SU-DHL-6 (cell line): ENCODE results near the gene FCF1.
A peak's percentile ranks its signal among the peaks of the same experiment; 100 is the strongest.

Source experiments
- H2AFZ ChIP-seq: fragments of 200-600 bp; sonication (generic); 2 replicates; pipeline ENCODE4 v1.6.1; 2014; ENCODE audit warnings: low read depth, mild to moderate bottlenecking, moderate library complexity, mixed read lengths, antibody characterized with exemption, low read length; ENCODE audit not compliant: severe bottlenecking
- H3F3A ChIP-seq: fragments of 200-600 bp; shearing (Covaris generic); 2 replicates; pipeline ENCODE4 v1.6.0; 2016; ENCODE audit warnings: antibody characterized with exemption, mild to moderate bottlenecking; ENCODE audit not compliant: insufficient read depth
- H3K27ac ChIP-seq: fragments of 200-600 bp; sonication (generic); 2 replicates; pipeline ENCODE4 v1.5.1; 2016; ENCODE audit warnings: low read depth, mild to moderate bottlenecking, low read length, moderate library complexity, mixed read lengths
- H3K27me3 ChIP-seq: fragments of 200-600 bp; sonication (generic), shearing (Covaris generic); 2 replicates; pipeline ENCODE4 v1.6.0; 2014; ENCODE audit warnings: mild to moderate bottlenecking, low read length
- H3K36me3 ChIP-seq: fragments of 200-600 bp; sonication (generic); 2 replicates; pipeline ENCODE4 v1.6.1; 2014; ENCODE audit warnings: mild to moderate bottlenecking, low read length, mixed read lengths
- H3K4me2 ChIP-seq: fragments of 300-600, 200-600 bp; shearing (Covaris generic), sonication (generic); 2 replicates; pipeline ENCODE4 v1.6.0; 2014; ENCODE audit warnings: low read length, low read depth, mild to moderate bottlenecking; ENCODE audit not compliant: poor library complexity, severe bottlenecking
- H3K4me3 ChIP-seq: fragments of 200-600 bp; sonication (generic); 2 replicates; pipeline ENCODE4 v1.5.1; 2014; ENCODE audit warnings: antibody characterized with exemption, low read length, mild to moderate bottlenecking, mixed read lengths; ENCODE audit not compliant: insufficient read depth, poor library complexity, severe bottlenecking
- H3K79me2 ChIP-seq: fragments of 200-600 bp; sonication (generic); 2 replicates; pipeline ENCODE4 v1.6.1; 2014; ENCODE audit warnings: mild to moderate bottlenecking, low read length, moderate library complexity; ENCODE audit not compliant: insufficient read depth
- H3K9ac ChIP-seq: fragments of 200-600 bp; sonication (generic); 2 replicates; pipeline ENCODE4 v1.7.0; 2014; ENCODE audit warnings: mild to moderate bottlenecking, low read length
- H3K9me2 ChIP-seq: fragments of 200-600 bp; sonication (generic); replicated peaks from 2 replicates; pipeline ENCODE4 v1.6.1; 2014; ENCODE audit warnings: low read length; ENCODE audit not compliant: insufficient read depth
- H3K9me3 ChIP-seq: fragments of 200-600 bp; sonication (generic); 2 replicates; pipeline ENCODE4 v1.6.1; 2014; ENCODE audit warnings: low read length, mixed read lengths; ENCODE audit not compliant: insufficient read depth
- H4K20me1 ChIP-seq: fragments of 200-600 bp; sonication (generic); 2 replicates; pipeline ENCODE4 v1.6.1; 2014; ENCODE audit warnings: low read depth, mild to moderate bottlenecking, antibody characterized with exemption, low read length, moderate library complexity, mixed read lengths
- EZH2phosphoT487 ChIP-seq: fragments of 200-600 bp; sonication (generic), shearing (Covaris generic); conservative IDR thresholded peaks from 2 replicates; pipeline ENCODE4 v1.6.1; 2018; ENCODE audit warnings: mild to moderate bottlenecking, antibody characterized with exemption, low read length, moderate library complexity, mixed read lengths
- TF ChIP-seq, protein P1 (sequence below): fragments of 200-600 bp; sonication (generic); IDR thresholded peaks from one replicate; pipeline ENCODE4 v1.5.1; 2017; ENCODE audit warnings: antibody characterized with exemption, mild to moderate bottlenecking, low read length, moderate library complexity; ENCODE audit not compliant: insufficient read depth, poor library complexity, severe bottlenecking

The FCF1 gene

GRCh38 chr14:74682169-74682952 lies 30.6 kb upstream of the FCF1 start:
- TF ChIP-seq EZH2phosphoT487, result no peak
- TF ChIP-seq, protein P1, sequence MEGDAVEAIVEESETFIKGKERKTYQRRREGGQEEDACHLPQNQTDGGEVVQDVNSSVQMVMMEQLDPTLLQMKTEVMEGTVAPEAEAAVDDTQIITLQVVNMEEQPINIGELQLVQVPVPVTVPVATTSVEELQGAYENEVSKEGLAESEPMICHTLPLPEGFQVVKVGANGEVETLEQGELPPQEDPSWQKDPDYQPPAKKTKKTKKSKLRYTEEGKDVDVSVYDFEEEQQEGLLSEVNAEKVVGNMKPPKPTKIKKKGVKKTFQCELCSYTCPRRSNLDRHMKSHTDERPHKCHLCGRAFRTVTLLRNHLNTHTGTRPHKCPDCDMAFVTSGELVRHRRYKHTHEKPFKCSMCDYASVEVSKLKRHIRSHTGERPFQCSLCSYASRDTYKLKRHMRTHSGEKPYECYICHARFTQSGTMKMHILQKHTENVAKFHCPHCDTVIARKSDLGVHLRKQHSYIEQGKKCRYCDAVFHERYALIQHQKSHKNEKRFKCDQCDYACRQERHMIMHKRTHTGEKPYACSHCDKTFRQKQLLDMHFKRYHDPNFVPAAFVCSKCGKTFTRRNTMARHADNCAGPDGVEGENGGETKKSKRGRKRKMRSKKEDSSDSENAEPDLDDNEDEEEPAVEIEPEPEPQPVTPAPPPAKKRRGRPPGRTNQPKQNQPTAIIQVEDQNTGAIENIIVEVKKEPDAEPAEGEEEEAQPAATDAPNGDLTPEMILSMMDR, result no peak
- H3F3A ChIP-seq, result no peaks in the 10 kb centered on the region
- H3K4me2 ChIP-seq, result no peak overlapping the region
- 0 out of 2 replicates have a peak, but pooled peaks cover 5% of the 10 kb centered on the region for H3K36me3 ChIP-seq
- no peaks in the 10 kb centered on the region for H3K27me3 ChIP-seq
- H3K9ac ChIP-seq, result no peak overlapping the region
- no peaks in the 10 kb centered on the region for H3K79me2 ChIP-seq
- H3K9me2 ChIP-seq, result no peaks in the 10 kb centered on the region
- H4K20me1 ChIP-seq, result no peaks in the 10 kb centered on the region
- no peak overlapping the region for H2AFZ ChIP-seq
- no peak overlapping the region for H3K4me3 ChIP-seq
- H3K27ac ChIP-seq, result no peak overlapping the region
- H3K9me3 ChIP-seq, result no peaks in the 10 kb centered on the region

GRCh38 chr14:74683406-74683805 lies 29.5 kb upstream of the FCF1 start:
- H3K79me2 ChIP-seq, result no peaks in the 10 kb centered on the region

GRCh38 chr14:74684434-74684833 lies 28.5 kb upstream of the FCF1 start:
- H3K27me3 ChIP-seq, result no peaks in the 10 kb centered on the region
- H2AFZ ChIP-seq, result no peak overlapping the region
- H3K4me3 ChIP-seq, result no peak overlapping the region
- no peaks in the 10 kb centered on the region for H4K20me1 ChIP-seq
- peak overlapping the region; percentile 32 for H3K4me2 ChIP-seq
- no peak overlapping the region for H3K9ac ChIP-seq
- H3K9me2 ChIP-seq, result no peaks in the 10 kb centered on the region
- TF ChIP-seq EZH2phosphoT487, result no peak
- TF ChIP-seq, protein P1, result no peak
- 0 out of 2 replicates have a peak, but pooled peaks cover 5% of the 10 kb centered on the region for H3K36me3 ChIP-seq
- no peaks in the 10 kb centered on the region for H3K9me3 ChIP-seq
- H3K79me2 ChIP-seq, result no peaks in the 10 kb centered on the region
- H3F3A ChIP-seq, result no peaks in the 10 kb centered on the region
- peak overlapping the region; percentile 49 for H3K27ac ChIP-seq

More at GRCh38 chr14:74683406-74683805, 29.5 kb upstream of the FCF1 start:
- no peak for TF ChIP-seq EZH2phosphoT487
- TF ChIP-seq, protein P1, result no peak
- H3K9ac ChIP-seq, result no peak overlapping the region
- H3K27me3 ChIP-seq, result no peaks in the 10 kb centered on the region
- H3K4me2 ChIP-seq, result no peak overlapping the region
- no peaks in the 10 kb centered on the region for H3F3A ChIP-seq
- no peaks in the 10 kb centered on the region for H3K9me3 ChIP-seq
- 0 out of 2 replicates have a peak, but pooled peaks cover 5% of the 10 kb centered on the region for H3K36me3 ChIP-seq
- H4K20me1 ChIP-seq, result no peaks in the 10 kb centered on the region
- H3K4me3 ChIP-seq, result no peak overlapping the region
- H2AFZ ChIP-seq, result no peak overlapping the region
- H3K27ac ChIP-seq, result no peak overlapping the region; the same call in 1 of the 2 replicates
- no peaks in the 10 kb centered on the region for H3K9me2 ChIP-seq
